ENCODE data around the gene INSIG2.

INSIG2 gene

GRCh38 chr2:118130385-118130784, 42.1 kb downstream of the INSIG2 start:
- no peak for DNase-seq (ENCODE audit: low spot score)

GRCh38 chr2:118131771-118132170, 43.5 kb downstream of the INSIG2 start:
- DNase-seq (ENCODE audit: low spot score) = no peak

GRCh38 chr2:118133916-118134315, 45.6 kb downstream of the INSIG2 start:
- no peak for DNase-seq (ENCODE audit: low spot score)

GRCh38 chr2:118134650-118135049, 46.4 kb downstream of the INSIG2 start:
- DNase-seq (ENCODE audit: low spot score) = no peak

- no peak for DNase-seq (ENCODE audit: low spot score)
These were observed 56.9 kb downstream of the INSIG2 start for GRCh38 chr2:118145207-118145606.

- DNase-seq (ENCODE audit: low spot score) = no peak
These were observed 57.5 kb downstream of the INSIG2 start for GRCh38 chr2:118145806-118146205.

- DNase-seq (ENCODE audit: low spot score) = no peak
These were observed 58.3 kb downstream of the INSIG2 start for GRCh38 chr2:118146315-118147283.

- DNase-seq (ENCODE audit: low spot score) = no peak
These were observed 59.9 kb downstream of the INSIG2 start for GRCh38 chr2:118148133-118148532.

GRCh38 chr2:118148809-118149208, 60.5 kb downstream of the INSIG2 start:
- no peak for DNase-seq (ENCODE audit: low spot score)

GRCh38 chr2:118150294-118150693, 62.0 kb downstream of the INSIG2 start:
- DNase-seq (ENCODE audit: low spot score) = no peak

- DNase-seq (ENCODE audit: low spot score) = no peak
These were observed 63.6 kb downstream of the INSIG2 start for GRCh38 chr2:118151831-118152230.

- DNase-seq (ENCODE audit: low spot score) = no peak
These were observed 65.2 kb downstream of the INSIG2 start for GRCh38 chr2:118153433-118153832.

GRCh38 chr2:118154176-118154575, 65.9 kb downstream of the INSIG2 start:
- no peak for DNase-seq (ENCODE audit: low spot score)
